Transverse colon (tissue), 4 donors: ENCODE results near the gene GRB7. TPM values are rescaled to one million over a fixed set of nuclear protein-coding genes. Genes with fewer than 3 reads are reported as not detected.
"Not testable (repeated sequence)": the region's sequence is repeated elsewhere in the genome, so short reads cannot be mapped to it uniquely, and the experiment has no call there.

Experiments used
- DNase-seq: peaks from one replicate; pipeline ENCODE4 v3.0.0-alpha.2; 2019
- H3K27ac ChIP-seq, 4 donors: fragments of 200-600 bp; sonication (generic); 2 replicates each; pipeline ENCODE4 v1.5.1; 2016 to 2018; ENCODE audit warnings: inconsistent platforms in 4 of 4
- H3K27me3 ChIP-seq: fragments of 200-600 bp; sonication (generic); 2 replicates; pipeline ENCODE4 v1.5.1; 2017; ENCODE audit warnings: inconsistent platforms
- H3K36me3 ChIP-seq, 4 donors: fragments of 200-600 bp; sonication (generic); 2 replicates each; pipeline ENCODE4 v1.5.1; 2017 to 2019; ENCODE audit warnings: inconsistent platforms in 4 of 4
- H3K4me1 ChIP-seq, 4 donors: fragments of 200-600 bp; sonication (generic); 2 replicates each; pipeline ENCODE4 v1.5.1; 2017 to 2020; ENCODE audit warnings: inconsistent platforms in 4 of 4
- H3K4me3 ChIP-seq, 4 donors: fragments of 200-600 bp; sonication (generic); 1 replicate in 1 of 4; 2 replicates in 3 of 4; pipeline versions ENCODE4 v1.5.1 to v1.6.1; 2017 to 2019; ENCODE audit warnings: inconsistent platforms in 4 of 4
- H3K9me3 ChIP-seq, 2 donors: fragments of 200-600 bp; sonication (generic); 2 replicates each; pipeline ENCODE4 v1.5.1; 2017 to 2019; ENCODE audit warnings: inconsistent platforms in 2 of 2
- CTCF ChIP-seq, 5 experiments: fragments of 200-600 bp in 3 of 5; fragments of 450-650 bp in 2 of 5; sonication (generic) in 3 of 5; IDR thresholded peaks; 1 replicate in 2 of 5; 2 replicates in 3 of 5; pipeline ENCODE4 v1.5.1; 2016 to 2017; ENCODE audit warnings: antibody characterized with exemption in 5 of 5, inconsistent platforms in 3 of 5, mild to moderate bottlenecking in 2 of 5, moderate library complexity in 1 of 5
- EP300 ChIP-seq: sonication (generic); formaldehyde crosslinking; IDR thresholded peaks from one replicate; pipeline ENCODE4 v1.6.1; 2017; ENCODE audit warnings: antibody characterized with exemption, low read depth
- POLR2A ChIP-seq: fragments of 450-650 bp; IDR thresholded peaks from one replicate; pipeline ENCODE4 v1.6.1; 2016; ENCODE audit warnings: antibody characterized with exemption, mild to moderate bottlenecking, moderate library complexity
- POLR2AphosphoS5 ChIP-seq, 3 donors: sonication (generic); formaldehyde crosslinking; IDR thresholded peaks; one replicate each; pipeline ENCODE4 v1.6.1; 2016; ENCODE audit warnings: antibody characterized with exemption in 3 of 3
- WGBS, 2 donors: methylation state at CpG; one replicate each; pipeline ENCODE4 v1.1.5; 2018; ENCODE audit warnings: low coverage in 1 of 2; 5-methylcytosine and 5-hydroxymethylcytosine counted together
- in situ Hi-C, 4 donors: fragments of 200-750 bp; cut with MboI; loops; one replicate each; pipeline versions ENCODE4 v1.15.0 to v1.15.1; 2017; ENCODE audit warnings: low sequenced_read_pairs in 3 of 4, low pct_ligation_motif_present in 1 of 4, low pct_unique_long_range_greater_than_20kb in 1 of 4
- intact Hi-C: fragments of 100-400 bp; cut with DNase I; formaldehyde crosslinking; loops from one replicate; pipeline ENCODE4 v1.15.1; 2023; ENCODE audit warnings: low total_unique reads
- total RNA-seq, 4 donors: library from RNA; depleted of rRNA; stranded (reverse); fragments of >200 nt; gene quantifications; one replicate each; pipeline ENCODE4 v1.1.0, GENCODE V29; 2016

Gene GRB7
- total RNA-seq, 4 donors from 2014 or later = 25.9 to 44.5 (median 32.3) TPM

GRCh38 chr17:39745335-39746144 lies 7.8 kb downstream of the GRB7 start:
- peaks cover 0 to 3% (median 0%) of the 10 kb centered on the region in 4 donors for H3K36me3 ChIP-seq
- no peaks in the 10 kb centered on the region for H3K9me3 ChIP-seq
- intact Hi-C loops = loop anchor here (10.0 kb wide), 1 partner anchor 201 kb away; no protein-coding TSS in a partner anchor
- in situ Hi-C loops = loop anchor here in 2 of 4 donors (10.0 to 25.0 kb wide), 2 partner anchors 108 to 121 kb away; partner anchors contain the start of genes PPP1R1B (in 2 of the 2) and STARD3 (in 1 of the 2)
- DNase-seq = no peak
- no peak for TF ChIP-seq POLR2AphosphoS5 (IDR thresholded peaks at IDR 0.05)
- TF ChIP-seq CTCF (IDR thresholded peaks at IDR 0.05) = no peak
- no peak for TF ChIP-seq POLR2A
- no peak for TF ChIP-seq EP300
- no peak overlapping the region for H3K4me3 ChIP-seq
- no peak overlapping the region for H3K27ac ChIP-seq
- H3K27me3 ChIP-seq = peaks cover 9% of the 10 kb centered on the region
- peaks cover 0 to 12% (median 2%) of the 10 kb centered on the region in 4 donors for H3K4me1 ChIP-seq
- 91% methylated on average over 21 of the region's 23 CpGs; no CpG with 5 or more reads in 1 of the 2 donors for WGBS, 2 donors

- WGBS, 2 donors = 94% methylated on average over 4 of the region's 7 CpGs; no CpG with 5 or more reads in 1 of the 2 donors
- intact Hi-C loops = loop anchor here (10.0 kb wide), 1 partner anchor 201 kb away; no protein-coding TSS in a partner anchor
- H3K4me1 ChIP-seq = peaks cover 0 to 7% (median 0%) of the 10 kb centered on the region in 4 donors
- DNase-seq = no peak
- in situ Hi-C loops = loop anchor here in 2 of 4 donors (10.0 to 25.0 kb wide), 2 partner anchors 109 to 121 kb away; partner anchors contain the start of genes PPP1R1B (in 2 of the 2) and STARD3 (in 1 of the 2)
- no peak for TF ChIP-seq POLR2A
- no peak for TF ChIP-seq POLR2AphosphoS5 (IDR thresholded peaks at IDR 0.05)
- TF ChIP-seq EP300 = no peak
- no peak for TF ChIP-seq CTCF (IDR thresholded peaks at IDR 0.05)
- H3K4me3 ChIP-seq = no peak overlapping the region
- peaks cover 0 to 3% (median 0%) of the 10 kb centered on the region in 4 donors for H3K36me3 ChIP-seq
- peaks cover 4% of the 10 kb centered on the region for H3K27me3 ChIP-seq
- no peaks in the 10 kb centered on the region for H3K9me3 ChIP-seq
- no peak overlapping the region for H3K27ac ChIP-seq
These were observed 8.4 kb downstream of the GRB7 start for GRCh38 chr17:39746145-39746461.

- in situ Hi-C loops (loop anchor here in 2 of 4 donors (10.0 to 25.0 kb wide), 2 partner anchors 110 to 123 kb away; partner anchors contain the start of genes PPP1R1B (in 2 of the 2) and STARD3 (in 1 of the 2)), intact Hi-C loops (loop anchor here (10.0 kb wide), 1 partner anchor 203 kb away; no protein-coding TSS in a partner anchor)
- H3K9me3 ChIP-seq = no peaks in the 10 kb centered on the region
- TF ChIP-seq POLR2A = no peak
- TF ChIP-seq CTCF (IDR thresholded peaks at IDR 0.05) = no peak
- no peak overlapping the region for H3K4me3 ChIP-seq
- no peaks in the 10 kb centered on the region for H3K27me3 ChIP-seq
- H3K27ac ChIP-seq = no peak overlapping the region
- H3K4me1 ChIP-seq = peaks cover 0 to 4% (median 0%) of the 10 kb centered on the region in 4 donors
- no peak for DNase-seq
- peaks cover 0 to 3% (median 0%) of the 10 kb centered on the region in 4 donors for H3K36me3 ChIP-seq
- WGBS, 2 donors = 92 to 100% methylated on average over 3 to 4 of the region's 4 CpGs
These were observed 10.0 kb downstream of the GRB7 start for GRCh38 chr17:39747745-39748144.

GRCh38 chr17:39748444-39749034 lies 10.8 kb downstream of the GRB7 start:
- not testable (repeated sequence) for H3K27me3 ChIP-seq, H3K9me3 ChIP-seq, H3K27ac ChIP-seq, DNase-seq, H3K4me3 ChIP-seq, H3K36me3 ChIP-seq
- WGBS, 2 donors = 84 to 95% methylated on average over 6 to 8 of the region's 8 CpGs
- H3K4me1 ChIP-seq = peaks cover 3 to 12% (median 5%) of the 10 kb centered on the region in 4 donors
- intact Hi-C loops = loop anchor here (10.0 kb wide), 1 partner anchor 204 kb away; no protein-coding TSS in a partner anchor
- in situ Hi-C loops = loop anchor here in 2 of 4 donors (10.0 to 25.0 kb wide), 2 partner anchors 111 to 124 kb away; partner anchors contain the start of genes PPP1R1B (in 2 of the 2) and STARD3 (in 1 of the 2)
